A549 (cell line): ENCODE data around the gene SERPINF2.
"Not testable (repeated sequence)": the region's sequence is repeated elsewhere in the genome, so short reads cannot be mapped to it uniquely, and the experiment has no call there.

Experiments
- BHLHE40 ChIP-seq: IDR thresholded peaks from 2 replicates; pipeline ENCODE4 v1.6.1; 2012; ENCODE audit warnings: low read depth, low read length, inconsistent platforms
- EP300 ChIP-seq, 2 experiments: fragments of >200 bp; sonication (Bioruptor Twin); formaldehyde crosslinking; IDR thresholded peaks; 2 replicates in 1 of 2; 3 replicates in 1 of 2; pipeline ENCODE4 v1.6.1; 2016 to 2017
- FOSL2 ChIP-seq, 2 experiments: fragments of 450-650 bp in 1 of 2; fragments of >200 bp in 1 of 2; sonication (Bioruptor Twin) in 1 of 2; formaldehyde crosslinking; IDR thresholded peaks; 2 replicates each; pipeline versions ENCODE4 v1.5.0 to v1.6.1; 2016 to 2020; ENCODE audit warnings: mild to moderate bottlenecking in 1 of 2, moderate library complexity in 1 of 2
- HOXB5 ChIP-seq: fragments of 250-450 bp; sonication (Bioruptor Pico); IDR thresholded peaks from 2 replicates; pipeline ENCODE4 v1.5.0; 2020; ENCODE audit warnings: mild to moderate bottlenecking, moderate library complexity
- MAFK ChIP-seq: fragments of 450-650 bp; IDR thresholded peaks from 2 replicates; pipeline ENCODE4 v1.6.1; 2014; ENCODE audit not compliant: partially characterized antibody
- POLR2A ChIP-seq: IDR thresholded peaks from 2 replicates; pipeline ENCODE4 v1.6.1; 2012; ENCODE audit warnings: mild to moderate bottlenecking, low read length
- RFX5 ChIP-seq: fragments of 450-650 bp; IDR thresholded peaks from 2 replicates; pipeline ENCODE4 v1.7.1; 2014; ENCODE audit warnings: antibody characterized with exemption, mild to moderate bottlenecking, moderate library complexity
- ZC3H11A ChIP-seq: fragments of 450-650 bp; IDR thresholded peaks from 2 replicates; pipeline ENCODE4 v1.6.1; 2014; ENCODE audit warnings: antibody characterized with exemption, mild to moderate bottlenecking
- TF ChIP-seq, protein P1 (sequence below): fragments of >200 bp; sonication (Bioruptor Twin); formaldehyde crosslinking; IDR thresholded peaks from 3 replicates; pipeline ENCODE4 v1.5.1; 2016
- TF ChIP-seq, protein P2 (sequence below): fragments of 200-600 bp; sonication (generic); IDR thresholded peaks from 2 replicates; pipeline ENCODE4 v1.6.1; 2016; ENCODE audit warnings: antibody characterized with exemption, mild to moderate bottlenecking, moderate library complexity
- TF ChIP-seq, protein P3 (sequence below): fragments of 250-450 bp; sonication (Bioruptor Pico); IDR thresholded peaks from 2 replicates; pipeline ENCODE4 v1.5.0; 2021; ENCODE audit warnings: mild to moderate bottlenecking, moderate library complexity, borderline replicate concordance
- TF ChIP-seq, protein P4 (sequence below): fragments of 150-350 bp; IDR thresholded peaks from 2 replicates; pipeline ENCODE4 v1.6.1; 2014; ENCODE audit warnings: low read depth, mild to moderate bottlenecking, low read length
- TF ChIP-seq, protein P5 (sequence below): IDR thresholded peaks from 2 replicates; pipeline ENCODE4 v1.6.1; 2012

DNA sequence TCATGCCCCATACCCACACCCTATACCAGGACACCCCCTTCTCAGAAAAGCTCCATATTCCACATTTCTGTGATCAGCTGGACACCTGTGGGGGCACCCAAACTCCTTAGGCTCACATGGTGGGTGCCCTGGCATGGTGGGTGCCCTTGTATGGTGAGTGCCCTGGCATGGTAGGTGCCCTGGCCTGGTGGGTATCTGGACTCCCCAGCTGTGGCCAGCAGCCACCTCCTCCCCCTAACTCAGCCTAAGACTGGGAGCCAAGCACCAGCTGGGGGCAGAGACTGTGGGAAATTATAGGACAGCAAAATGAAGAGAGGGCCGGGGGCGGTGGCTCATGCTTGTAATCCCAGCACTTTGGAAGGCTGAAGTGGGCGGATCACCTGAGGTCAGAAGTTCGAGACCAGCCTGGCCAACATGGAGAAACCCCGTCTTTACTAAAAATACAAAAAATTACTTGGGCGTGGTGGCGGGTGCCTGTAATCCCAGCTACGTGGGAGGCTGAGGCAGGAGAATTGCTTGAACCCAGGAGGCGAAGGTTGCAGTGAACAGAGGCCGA, 33.8 kb upstream of the SERPINF2 start:
- TF ChIP-seq, protein P1, sequence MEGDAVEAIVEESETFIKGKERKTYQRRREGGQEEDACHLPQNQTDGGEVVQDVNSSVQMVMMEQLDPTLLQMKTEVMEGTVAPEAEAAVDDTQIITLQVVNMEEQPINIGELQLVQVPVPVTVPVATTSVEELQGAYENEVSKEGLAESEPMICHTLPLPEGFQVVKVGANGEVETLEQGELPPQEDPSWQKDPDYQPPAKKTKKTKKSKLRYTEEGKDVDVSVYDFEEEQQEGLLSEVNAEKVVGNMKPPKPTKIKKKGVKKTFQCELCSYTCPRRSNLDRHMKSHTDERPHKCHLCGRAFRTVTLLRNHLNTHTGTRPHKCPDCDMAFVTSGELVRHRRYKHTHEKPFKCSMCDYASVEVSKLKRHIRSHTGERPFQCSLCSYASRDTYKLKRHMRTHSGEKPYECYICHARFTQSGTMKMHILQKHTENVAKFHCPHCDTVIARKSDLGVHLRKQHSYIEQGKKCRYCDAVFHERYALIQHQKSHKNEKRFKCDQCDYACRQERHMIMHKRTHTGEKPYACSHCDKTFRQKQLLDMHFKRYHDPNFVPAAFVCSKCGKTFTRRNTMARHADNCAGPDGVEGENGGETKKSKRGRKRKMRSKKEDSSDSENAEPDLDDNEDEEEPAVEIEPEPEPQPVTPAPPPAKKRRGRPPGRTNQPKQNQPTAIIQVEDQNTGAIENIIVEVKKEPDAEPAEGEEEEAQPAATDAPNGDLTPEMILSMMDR: not testable (repeated sequence)
- TF ChIP-seq, protein P2, sequence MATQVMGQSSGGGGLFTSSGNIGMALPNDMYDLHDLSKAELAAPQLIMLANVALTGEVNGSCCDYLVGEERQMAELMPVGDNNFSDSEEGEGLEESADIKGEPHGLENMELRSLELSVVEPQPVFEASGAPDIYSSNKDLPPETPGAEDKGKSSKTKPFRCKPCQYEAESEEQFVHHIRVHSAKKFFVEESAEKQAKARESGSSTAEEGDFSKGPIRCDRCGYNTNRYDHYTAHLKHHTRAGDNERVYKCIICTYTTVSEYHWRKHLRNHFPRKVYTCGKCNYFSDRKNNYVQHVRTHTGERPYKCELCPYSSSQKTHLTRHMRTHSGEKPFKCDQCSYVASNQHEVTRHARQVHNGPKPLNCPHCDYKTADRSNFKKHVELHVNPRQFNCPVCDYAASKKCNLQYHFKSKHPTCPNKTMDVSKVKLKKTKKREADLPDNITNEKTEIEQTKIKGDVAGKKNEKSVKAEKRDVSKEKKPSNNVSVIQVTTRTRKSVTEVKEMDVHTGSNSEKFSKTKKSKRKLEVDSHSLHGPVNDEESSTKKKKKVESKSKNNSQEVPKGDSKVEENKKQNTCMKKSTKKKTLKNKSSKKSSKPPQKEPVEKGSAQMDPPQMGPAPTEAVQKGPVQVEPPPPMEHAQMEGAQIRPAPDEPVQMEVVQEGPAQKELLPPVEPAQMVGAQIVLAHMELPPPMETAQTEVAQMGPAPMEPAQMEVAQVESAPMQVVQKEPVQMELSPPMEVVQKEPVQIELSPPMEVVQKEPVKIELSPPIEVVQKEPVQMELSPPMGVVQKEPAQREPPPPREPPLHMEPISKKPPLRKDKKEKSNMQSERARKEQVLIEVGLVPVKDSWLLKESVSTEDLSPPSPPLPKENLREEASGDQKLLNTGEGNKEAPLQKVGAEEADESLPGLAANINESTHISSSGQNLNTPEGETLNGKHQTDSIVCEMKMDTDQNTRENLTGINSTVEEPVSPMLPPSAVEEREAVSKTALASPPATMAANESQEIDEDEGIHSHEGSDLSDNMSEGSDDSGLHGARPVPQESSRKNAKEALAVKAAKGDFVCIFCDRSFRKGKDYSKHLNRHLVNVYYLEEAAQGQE: not testable (repeated sequence)
- not testable (repeated sequence) for TF ChIP-seq RFX5; FOSL2 (IDR thresholded peaks at IDR 0.05); FOSL2 (CRISPR knock-in tag; IDR thresholded peaks at IDR 0.05); POLR2A; MAFK; HOXB5 (CRISPR knock-in tag); ZC3H11A; EP300 (IDR thresholded peaks at IDR 0.05); BHLHE40
- TF ChIP-seq, protein P3, sequence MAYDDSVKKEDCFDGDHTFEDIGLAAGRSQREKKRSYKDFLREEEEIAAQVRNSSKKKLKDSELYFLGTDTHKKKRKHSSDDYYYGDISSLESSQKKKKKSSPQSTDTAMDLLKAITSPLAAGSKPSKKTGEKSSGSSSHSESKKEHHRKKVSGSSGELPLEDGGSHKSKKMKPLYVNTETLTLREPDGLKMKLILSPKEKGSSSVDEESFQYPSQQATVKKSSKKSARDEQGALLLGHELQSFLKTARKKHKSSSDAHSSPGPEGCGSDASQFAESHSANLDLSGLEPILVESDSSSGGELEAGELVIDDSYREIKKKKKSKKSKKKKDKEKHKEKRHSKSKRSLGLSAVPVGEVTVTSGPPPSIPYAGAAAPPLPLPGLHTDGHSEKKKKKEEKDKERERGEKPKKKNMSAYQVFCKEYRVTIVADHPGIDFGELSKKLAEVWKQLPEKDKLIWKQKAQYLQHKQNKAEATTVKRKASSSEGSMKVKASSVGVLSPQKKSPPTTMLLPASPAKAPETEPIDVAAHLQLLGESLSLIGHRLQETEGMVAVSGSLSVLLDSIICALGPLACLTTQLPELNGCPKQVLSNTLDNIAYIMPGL: not testable (repeated sequence)
- TF ChIP-seq, protein P4, sequence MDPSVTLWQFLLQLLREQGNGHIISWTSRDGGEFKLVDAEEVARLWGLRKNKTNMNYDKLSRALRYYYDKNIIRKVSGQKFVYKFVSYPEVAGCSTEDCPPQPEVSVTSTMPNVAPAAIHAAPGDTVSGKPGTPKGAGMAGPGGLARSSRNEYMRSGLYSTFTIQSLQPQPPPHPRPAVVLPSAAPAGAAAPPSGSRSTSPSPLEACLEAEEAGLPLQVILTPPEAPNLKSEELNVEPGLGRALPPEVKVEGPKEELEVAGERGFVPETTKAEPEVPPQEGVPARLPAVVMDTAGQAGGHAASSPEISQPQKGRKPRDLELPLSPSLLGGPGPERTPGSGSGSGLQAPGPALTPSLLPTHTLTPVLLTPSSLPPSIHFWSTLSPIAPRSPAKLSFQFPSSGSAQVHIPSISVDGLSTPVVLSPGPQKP: not testable (repeated sequence)
- TF ChIP-seq, protein P5, sequence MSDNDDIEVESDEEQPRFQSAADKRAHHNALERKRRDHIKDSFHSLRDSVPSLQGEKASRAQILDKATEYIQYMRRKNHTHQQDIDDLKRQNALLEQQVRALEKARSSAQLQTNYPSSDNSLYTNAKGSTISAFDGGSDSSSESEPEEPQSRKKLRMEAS: not testable (repeated sequence)
